GOT3 (cell line): Measurements from ENCODE around the gene GDPD4.
A peak's percentile ranks its signal among the peaks of the same experiment; 100 is the strongest.

Experiments
- DNase-seq: peaks from one replicate; lab custom pipeline; 2025; ENCODE audit warnings: mixed read lengths; lab: John Stamatoyannopoulos, UW

GDPD4 gene

GRCh38 chr11:77190331-77191075 lies 111.0 kb downstream of the GDPD4 start:
- DNase-seq, result no peak

DNA sequence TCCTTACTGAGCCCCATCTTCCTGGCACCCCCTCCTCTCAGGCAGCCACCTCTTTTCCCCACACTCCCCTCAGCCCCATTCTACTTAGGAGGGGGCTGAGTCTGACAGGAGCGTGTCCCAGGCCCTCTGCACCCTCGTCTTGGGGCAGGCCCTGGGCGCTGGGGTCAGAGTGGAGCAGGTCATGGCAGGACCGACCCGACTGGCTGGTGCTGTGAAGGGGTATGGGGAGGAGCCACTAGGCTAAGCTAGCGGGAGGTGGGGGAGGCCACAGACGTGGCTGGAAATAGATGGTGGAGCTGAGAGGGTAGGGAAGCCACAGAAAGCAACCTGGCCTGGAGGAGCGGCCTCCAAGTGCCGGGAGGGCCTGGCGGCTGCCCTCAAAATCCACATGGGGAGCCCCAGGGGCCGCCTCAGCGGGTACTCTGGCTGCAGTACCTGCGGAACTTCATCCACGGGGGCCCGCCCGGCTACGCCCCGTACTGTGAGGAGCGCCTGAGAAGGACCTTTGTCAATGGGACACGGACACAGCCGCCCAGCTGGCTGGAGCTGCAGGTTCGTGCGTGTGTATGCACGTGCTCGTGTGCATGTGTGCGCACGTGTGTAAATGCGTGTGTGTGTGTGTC lies 111.8 kb downstream of the GDPD4 start:
- no peak for DNase-seq

DNA sequence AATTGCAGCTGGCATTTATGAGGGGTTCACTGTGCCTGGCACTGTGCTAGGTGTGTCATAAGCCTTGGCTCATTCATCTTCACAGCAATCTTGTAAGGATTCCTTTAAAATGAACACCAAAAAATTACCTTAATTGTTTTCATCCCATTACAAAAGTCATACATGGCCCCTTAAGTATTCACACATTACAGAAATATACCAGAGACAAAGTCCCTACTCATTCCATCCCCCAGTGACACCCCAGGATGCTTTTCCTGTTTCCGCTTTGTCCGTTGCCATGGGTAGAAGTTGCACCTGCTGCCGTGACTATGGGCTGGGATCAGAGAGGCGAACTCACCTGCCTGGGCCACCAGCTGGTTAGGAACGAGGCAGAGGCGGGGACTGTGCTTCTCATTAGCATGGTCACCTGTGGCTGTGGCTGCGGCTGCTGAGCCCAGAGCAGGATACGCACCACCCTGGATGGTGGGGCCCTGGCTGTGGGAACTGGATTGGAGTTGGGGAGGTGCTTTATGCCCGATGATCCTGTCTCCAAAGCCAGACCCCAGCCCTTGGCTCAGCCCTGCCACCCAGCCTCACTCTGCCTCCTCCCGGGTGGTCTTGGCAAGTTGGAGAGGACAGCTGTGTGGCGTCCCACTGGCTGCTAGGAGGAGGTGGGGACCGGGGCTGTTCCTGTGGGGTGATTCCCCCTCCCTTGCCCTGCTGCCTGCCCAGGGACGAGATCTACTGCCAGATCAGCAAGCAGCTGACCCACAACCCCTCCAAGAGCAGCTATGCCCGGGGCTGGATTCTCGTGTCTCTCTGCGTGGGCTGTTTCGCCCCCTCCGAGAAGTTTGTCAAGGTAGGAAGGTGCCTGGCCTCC lies 112.6 kb downstream of the GDPD4 start:
- no peak for DNase-seq

- DNase-seq, result peak; percentile 3
Observed at GRCh38 chr11:77187776-77188632, 113.5 kb downstream of the GDPD4 start.

DNA sequence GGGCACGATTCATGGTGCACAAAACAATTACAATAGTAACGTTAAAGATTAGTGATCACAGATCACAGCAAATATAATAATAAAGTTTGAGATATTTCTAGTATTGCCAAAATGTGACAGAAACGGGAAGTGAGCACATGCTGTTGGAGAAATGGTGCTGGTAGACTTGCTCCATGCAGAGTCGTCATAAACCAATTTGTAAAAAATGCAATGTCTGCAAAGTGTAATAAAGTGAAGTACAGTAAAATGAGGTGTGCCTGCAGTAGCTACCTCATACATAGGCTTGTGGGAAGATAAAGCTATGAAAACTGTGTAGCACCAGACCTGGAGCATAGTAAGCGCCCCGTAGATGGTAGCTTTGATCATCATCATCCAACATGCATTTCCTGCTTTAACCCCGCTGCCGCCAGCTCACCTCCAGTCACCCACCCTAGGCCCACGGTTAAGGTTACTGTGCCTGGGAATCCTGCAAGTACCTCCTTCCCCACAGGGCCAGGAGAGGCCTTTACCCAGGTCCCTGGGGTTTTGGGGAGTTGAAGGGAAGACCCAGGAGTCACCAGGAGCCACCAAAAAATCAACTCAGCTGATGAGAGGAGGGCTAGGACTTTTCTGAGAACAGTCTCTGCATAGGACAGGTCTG lies 114.3 kb downstream of the GDPD4 start:
- no peak for DNase-seq

DNA sequence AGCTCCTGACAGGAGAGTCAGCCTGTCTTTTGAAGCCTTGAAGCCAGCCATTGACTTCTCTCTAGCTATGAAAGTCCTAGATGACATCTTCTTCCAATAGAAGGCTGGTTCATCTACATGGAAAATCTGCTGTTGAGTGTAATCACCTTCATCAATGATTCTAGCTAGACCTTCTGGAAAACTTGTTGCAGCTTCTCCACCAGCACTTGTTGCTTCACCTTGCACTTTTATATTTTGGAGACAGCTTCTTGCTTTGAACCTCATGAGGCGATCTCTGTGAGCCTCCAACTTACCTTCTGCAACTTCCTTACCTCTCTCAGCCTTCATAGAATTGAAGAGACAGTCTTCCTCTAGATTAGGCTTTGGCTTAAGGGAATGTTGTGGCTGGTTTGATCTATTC lies 115.2 kb downstream of the GDPD4 start:
- DNase-seq, result no peak

- no peak for DNase-seq
Observed at GRCh38 chr11:77184136-77184860, 117.2 kb downstream of the GDPD4 start.

GRCh38 chr11:77183431-77183984 lies 118.0 kb downstream of the GDPD4 start:
- no peak for DNase-seq

- DNase-seq, result no peak
Observed at GRCh38 chr11:77182542-77183430, 118.7 kb downstream of the GDPD4 start.

- no peak for DNase-seq
Observed at GRCh38 chr11:77181799-77182541, 119.5 kb downstream of the GDPD4 start.

DNA sequence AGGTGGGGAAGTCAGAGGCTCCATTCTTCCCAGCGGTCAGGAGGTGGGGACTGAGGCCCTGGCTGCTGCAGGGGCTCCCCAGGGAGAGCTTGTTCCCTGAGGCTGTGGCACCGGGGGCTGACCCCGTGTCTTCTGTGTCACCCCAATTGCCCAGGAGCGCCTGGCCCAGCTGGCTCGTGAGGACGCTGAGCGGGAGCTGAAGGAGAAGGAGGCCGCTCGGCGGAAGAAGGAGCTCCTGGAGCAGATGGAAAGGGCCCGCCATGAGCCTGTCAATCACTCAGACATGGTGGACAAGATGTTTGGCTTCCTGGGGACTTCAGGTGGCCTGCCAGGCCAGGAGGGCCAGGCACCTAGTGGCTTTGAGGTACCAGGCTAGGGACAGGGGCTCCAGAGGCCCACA lies 120.3 kb downstream of the GDPD4 start:
- no peak for DNase-seq

- no peak for DNase-seq
Observed at GRCh38 chr11:77180346-77180745, 121.1 kb downstream of the GDPD4 start.

DNA sequence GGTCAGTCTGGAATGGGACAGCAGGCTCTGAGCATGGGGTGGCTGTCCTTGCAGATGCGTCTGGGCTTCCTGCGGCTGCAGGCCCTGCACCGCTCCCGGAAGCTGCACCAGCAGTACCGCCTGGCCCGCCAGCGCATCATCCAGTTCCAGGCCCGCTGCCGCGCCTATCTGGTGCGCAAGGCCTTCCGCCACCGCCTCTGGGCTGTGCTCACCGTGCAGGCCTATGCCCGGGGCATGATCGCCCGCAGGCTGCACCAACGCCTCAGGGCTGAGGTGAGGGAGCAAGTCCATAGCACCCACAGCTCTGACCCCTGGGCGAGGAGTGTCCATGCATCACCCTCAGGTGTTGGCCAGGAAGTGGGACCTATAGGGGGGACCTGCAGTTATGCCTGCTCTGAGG lies 121.8 kb downstream of the GDPD4 start:
- no peak for DNase-seq

DNA sequence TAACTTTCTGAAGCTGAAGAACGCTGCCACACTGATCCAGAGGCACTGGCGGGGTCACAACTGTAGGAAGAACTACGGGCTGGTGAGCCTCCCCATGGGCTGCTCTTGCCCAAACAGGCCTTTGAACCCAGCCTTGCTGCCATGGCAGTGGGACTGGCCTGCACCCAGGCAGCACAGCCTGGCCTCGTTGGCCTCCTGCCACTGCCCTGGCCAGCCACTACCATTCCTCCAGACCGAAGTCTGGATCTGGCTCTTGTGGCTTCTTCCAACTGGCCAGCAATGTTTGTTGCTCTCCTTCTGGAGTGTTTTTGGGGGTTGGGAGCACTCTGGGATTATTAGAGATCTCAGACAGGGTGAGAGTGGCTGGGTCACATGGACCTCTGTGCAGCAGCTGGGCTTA lies 122.4 kb downstream of the GDPD4 start:
- DNase-seq, result no peak

DNA sequence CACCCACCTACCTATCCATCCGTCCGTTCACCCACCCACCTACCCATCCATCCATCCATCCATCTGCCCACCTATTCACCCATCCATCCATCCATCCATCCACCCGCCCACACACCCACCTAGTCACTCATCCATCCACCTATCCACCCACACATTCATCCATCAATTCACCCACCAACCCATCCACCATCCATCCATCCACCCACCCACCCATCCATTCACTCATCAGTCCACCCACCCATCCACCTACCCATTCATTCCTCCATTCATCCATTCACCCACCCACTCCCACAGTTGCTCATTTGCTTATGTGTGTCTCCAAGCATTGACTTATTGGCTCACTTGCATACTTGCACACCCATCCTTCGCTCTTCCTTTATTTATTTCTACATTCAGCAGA lies 123.3 kb downstream of the GDPD4 start:
- DNase-seq, result no peak

- DNase-seq, result no peak
Observed at GRCh38 chr11:77176996-77177395, 124.5 kb downstream of the GDPD4 start.

DNA sequence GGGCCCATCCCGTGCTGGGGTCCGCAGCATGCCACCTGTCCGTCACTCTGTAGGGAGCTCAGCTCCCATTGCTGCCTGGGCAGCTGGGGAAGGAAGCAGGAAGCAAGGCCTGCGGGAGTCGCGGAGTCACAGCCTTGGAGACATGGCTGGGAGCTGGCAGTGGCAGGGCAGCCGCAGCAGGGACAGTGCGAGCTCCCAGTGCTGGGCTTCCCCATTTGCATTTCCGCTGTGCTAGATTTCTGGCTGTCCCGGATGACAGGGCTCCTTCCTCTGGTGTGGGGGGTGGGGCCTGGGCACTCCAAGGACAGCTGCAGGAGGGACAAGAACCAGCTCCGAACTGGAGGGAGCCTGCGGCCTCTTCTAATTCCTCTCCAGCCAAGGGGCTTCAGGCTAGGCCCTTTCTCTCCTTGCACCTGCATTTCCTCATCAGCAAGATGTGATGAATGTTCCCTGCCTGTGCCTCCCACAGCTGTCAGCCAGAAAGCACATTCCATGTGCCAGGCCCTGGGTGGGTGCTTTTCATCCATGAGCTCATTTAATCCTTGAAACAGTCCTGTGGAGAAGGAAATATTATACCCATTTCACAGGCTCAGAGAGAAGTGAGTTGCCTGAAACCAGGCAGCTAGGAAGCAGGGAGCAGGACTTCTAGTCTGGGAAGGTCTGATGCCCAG lies 125.5 kb downstream of the GDPD4 start:
- DNase-seq, result no peak
